Right lobe of liver (tissue), 4 donors: Measurements from ENCODE around the gene CD2AP.

Source experiments
- POLR2A ChIP-seq: fragments of 450-650 bp; IDR thresholded peaks from one replicate; pipeline ENCODE4 v1.6.1; 2017; ENCODE audit warnings: antibody characterized with exemption, mild to moderate bottlenecking
- TF ChIP-seq, protein P1 (sequence below), 4 donors: fragments of 200-600 bp in 3 of 4; fragments of 450-650 bp in 1 of 4; IDR thresholded peaks; one replicate each; pipeline versions ENCODE4 v1.5.1 to v1.8.0; 2016 to 2022; ENCODE audit warnings: antibody characterized with exemption in 4 of 4, mild to moderate bottlenecking in 2 of 4
- donor health status: DM: no; HTN: no; CAD: no.
- donor health status: DM: no; HTN: no; CAD: no.
- donor health status: DM: no; HTN: yes; CAD: no.

DNA sequence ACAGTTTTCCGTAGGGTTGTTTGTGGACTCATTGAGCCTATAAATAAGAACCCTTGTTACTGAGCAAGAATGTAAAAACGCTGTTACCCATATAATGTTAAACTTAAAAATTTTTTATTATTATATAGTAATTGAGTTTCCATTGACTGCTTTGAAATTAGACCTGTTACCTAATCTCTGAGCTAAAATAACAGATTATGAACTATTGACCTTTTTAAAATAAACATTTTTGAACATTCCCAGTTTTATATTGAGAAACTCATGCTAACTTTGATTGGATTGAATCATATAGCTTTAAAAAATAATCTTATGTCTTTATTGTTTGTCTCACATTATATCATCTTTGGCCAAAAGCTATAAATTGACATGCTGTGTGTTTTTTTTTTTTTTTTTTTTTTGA is 95.5 kb downstream of the CD2AP start:
- TF ChIP-seq, protein P1, sequence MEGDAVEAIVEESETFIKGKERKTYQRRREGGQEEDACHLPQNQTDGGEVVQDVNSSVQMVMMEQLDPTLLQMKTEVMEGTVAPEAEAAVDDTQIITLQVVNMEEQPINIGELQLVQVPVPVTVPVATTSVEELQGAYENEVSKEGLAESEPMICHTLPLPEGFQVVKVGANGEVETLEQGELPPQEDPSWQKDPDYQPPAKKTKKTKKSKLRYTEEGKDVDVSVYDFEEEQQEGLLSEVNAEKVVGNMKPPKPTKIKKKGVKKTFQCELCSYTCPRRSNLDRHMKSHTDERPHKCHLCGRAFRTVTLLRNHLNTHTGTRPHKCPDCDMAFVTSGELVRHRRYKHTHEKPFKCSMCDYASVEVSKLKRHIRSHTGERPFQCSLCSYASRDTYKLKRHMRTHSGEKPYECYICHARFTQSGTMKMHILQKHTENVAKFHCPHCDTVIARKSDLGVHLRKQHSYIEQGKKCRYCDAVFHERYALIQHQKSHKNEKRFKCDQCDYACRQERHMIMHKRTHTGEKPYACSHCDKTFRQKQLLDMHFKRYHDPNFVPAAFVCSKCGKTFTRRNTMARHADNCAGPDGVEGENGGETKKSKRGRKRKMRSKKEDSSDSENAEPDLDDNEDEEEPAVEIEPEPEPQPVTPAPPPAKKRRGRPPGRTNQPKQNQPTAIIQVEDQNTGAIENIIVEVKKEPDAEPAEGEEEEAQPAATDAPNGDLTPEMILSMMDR (IDR thresholded peaks at IDR 0.05), result no peak
- no peak for TF ChIP-seq POLR2A
